DMS114 treated with DMSO at 0.1 percent for 48 hours (cell line): ENCODE measurements around the gene BABAM1.

Experiments used
- DNase-seq: peaks from one replicate; lab custom pipeline; 2025; ENCODE audit not compliant: unreplicated experiment; lab: John Stamatoyannopoulos, UW

BABAM1 gene

DNA sequence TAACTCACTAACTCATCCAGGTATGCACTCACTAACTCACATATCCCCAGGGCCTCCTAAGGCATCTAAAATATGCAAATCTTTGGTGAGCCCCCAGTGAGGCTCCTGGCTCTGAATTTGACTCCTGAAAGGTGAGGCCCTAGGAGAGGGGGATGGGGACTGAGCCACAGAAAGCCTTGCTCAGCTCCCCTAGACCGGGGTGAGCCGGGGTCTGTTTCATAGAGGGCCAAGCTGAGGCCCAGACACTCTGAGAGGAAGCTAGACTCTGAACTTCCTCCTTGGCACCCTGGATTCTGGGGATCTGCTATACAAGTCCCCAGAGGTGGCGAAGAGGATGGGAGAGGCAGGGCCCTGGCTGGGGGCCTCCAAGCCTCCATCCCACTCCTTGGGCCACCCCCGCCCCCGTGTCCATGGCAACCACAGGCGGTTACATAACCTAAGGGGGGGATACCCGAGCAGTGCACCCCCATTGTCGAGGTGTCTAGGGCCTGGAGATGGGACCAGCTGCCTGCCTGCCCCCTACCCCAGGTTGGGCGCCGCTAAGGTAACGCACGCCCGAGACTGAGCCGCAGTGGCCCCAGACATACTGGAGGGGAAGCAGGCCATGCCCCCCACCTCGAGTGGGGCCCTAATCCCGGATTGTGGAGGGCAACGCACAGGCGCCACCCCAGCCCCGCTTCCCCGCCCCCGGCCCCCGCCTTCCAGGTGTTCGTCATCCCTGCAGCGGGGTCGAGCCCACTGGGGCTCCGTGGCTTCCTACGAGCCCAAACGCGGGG is 35.3 kb downstream of the BABAM1 start:
- DNase-seq = no peak

DNA sequence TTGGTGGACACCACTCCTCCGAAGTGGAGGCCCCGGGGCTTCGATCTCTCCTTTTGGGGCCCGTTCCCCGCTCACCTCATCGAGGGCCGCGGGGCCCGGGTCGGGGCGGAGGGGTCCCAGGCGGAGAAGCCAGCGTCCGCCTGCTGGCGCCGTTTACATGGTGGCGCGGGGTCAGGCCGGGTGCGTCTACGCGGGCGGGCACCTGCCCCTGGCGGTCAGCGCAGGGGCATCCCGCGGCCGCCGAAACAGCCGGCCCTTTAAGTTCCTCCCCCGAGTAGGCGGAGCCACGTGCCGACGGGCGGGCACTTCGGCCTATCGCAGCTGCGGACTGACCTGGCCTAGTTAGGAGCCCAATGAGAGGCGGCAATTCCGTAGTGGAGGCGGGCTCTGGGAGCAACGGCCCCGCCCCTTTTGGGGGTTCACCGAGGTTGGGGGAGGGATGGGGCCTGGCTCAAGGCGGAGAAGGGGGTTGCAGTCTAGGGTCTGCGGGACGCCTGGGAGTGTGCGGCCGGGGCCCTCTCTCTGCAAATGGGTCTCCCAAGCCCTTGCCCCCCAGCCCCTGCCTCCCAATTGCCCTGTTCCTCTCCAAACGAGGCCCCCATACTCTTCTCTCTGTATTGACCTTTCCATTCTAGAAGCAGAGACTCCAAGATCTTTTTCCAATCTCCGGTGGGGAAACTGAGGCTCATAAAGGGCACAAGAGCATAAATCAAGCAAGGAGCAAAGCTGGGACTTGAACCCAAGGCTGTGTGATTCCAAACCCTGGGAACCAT is 36.1 kb downstream of the BABAM1 start, which contains the start of gene ABHD8:
TSS of gene ABHD8 (minus strand) at position 259 of the 773 bp plus-strand sequence. CDS start 1,809 bp downstream, outside the sequence.
- peak; percentile 91 for DNase-seq

DNA sequence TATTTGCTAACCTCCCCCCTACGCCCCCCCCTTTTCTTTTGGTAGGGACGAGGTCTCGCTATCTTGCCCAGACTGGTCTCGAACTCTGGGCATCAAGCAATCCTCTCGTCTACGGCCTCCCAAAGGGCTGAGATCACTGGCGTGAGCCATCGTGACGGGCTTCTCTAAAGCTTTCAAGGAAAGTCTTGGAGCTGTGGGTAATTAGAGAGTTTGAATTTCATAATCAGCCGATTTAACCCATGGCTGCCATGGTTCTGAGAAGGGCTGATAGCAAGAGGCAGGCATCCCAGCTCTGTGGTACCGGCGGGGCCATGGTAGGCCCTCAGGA is 36.7 kb downstream of the BABAM1 start:
- no peak for DNase-seq

DNA sequence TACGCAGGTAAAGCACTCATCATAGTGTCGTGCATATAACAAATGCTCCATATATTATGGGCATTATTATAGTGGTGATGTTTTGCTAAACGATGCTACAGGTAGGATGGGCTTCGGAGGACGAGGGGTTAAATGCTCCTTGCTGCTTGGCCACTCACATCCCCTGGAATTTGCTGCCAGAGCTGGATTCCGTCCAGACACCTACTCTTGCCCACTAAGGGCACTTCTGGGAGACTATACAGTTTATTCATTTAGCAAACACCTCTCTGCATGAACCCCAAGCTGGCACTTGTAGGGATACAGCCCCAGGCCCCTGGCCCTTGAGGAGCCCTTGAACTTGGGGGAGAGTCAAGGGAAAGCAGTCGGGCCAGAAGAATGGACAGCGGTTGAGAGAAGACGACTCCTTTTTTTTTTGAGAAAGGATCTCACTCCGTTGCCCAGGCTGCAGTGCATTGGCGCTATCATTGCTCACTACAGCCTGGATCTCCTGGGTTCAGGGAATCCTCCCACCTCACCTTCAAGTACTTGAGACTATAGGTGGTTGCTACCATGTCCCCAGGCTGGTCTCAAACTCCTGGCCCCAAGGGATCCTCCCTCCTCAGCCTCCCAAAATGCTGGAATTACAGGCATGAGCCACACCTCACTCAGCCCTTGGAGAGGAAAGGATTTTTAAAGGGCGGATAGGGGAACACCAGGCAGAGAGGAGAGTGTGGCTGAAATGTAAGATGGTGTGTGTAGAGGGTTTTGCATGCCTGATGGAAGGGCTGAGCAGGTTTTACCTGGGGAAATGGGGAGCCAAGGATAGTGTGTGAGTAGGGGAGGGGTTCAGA is 37.4 kb downstream of the BABAM1 start:
- no peak for DNase-seq

DNA sequence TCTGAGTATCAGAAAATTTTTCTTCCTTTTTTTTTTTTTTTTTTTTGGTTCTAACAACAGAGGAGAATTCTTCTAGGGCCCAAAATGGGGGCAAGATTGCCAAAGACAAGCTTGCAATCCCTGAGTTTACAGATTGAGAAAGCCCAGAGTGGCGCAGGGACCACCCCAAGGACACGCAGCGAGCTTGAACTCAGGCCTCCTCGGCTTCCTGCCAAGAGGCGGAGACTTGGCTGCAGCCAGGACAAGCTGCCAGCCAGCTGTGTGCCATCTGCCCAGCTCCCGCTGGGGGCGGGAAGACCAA is 37.9 kb downstream of the BABAM1 start:
- DNase-seq = no peak

DNA sequence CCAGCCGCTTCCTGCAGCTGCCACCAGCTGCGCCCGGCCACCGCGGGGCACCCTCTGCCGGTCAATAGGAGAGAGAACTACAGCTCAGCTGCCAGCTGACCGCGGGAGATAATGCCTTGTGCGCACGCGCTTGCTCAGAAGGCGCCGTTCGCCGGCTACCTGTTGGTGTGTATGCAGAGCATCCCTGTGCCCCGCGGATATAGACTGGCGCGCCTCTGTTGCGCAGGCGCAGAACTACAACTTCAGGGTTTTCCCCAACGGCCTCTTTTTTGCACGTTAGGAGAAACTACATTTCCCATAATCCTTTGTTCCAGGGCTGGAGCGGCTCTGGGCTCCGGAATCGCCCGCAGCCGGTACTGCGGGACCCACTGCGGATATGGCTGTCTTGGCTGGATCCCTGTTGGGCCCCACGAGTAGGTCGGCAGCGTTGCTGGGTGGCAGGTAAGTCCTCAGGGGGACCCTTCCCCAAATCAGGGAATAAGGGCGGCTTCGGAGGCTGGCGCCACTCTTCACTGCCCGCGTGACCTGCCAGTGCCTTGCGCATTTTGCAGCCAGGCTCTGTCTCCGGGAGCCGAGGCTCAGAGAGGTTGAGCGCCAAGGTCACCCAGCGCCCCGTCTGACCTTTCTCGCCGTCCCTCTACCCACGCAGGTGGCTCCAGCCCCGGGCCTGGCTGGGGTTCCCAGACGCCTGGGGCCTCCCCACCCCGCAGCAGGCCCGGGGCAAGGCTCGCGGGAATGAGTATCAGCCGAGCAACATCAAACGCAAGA is 38.5 kb downstream of the BABAM1 start, which contains the start of gene MRPL34:
TSS of gene MRPL34 (plus strand) at position 356 of the 768 bp plus-strand sequence. CDS start at position 377, 21 bp downstream.
- DNase-seq = peak; percentile 98

DNA sequence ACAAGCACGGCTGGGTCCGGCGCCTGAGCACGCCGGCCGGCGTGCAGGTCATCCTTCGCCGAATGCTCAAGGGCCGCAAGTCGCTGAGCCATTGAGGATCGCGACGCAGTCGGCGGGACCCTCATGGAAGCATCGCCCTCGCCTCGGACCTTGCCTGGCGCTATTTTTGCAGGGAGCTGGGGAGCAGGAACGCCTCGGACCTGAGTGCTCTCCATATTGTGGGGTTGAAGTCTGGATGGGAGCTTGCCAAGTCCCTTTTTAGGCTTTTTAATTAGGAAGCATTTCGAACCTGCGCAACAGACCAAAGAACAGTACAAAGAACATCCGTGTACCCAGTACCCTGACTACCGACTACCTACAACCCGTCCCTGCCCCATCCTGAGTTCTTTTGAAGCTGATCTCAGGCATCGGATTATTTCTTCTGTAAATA is 39.1 kb downstream of the BABAM1 start:
- DNase-seq = peak; percentile 59

DNA sequence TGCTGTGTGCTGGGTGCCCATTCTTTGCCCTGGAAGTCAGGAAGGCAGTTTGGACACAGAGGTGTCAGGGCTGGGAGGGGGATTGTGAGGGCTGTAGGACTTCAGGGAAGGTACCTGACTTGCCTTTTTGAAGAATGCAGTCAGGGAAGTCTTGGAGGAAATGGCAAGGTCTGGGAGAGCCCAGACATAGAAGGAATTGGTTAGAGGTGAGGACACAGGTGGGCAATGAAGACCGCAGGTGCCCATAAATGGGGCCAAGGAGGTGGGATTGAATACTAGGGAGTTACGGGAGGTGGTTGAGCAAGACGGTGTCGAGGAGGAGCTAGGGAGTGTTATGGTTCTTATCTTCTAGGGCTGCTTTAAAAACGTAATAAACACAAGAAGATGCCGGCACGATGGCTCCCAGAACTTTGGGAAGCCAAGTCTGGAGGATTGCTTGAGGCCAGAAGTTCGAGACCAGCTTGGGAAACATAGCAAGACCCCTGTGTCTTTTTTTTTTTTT is 40.7 kb downstream of the BABAM1 start:
- no peak for DNase-seq

DNA sequence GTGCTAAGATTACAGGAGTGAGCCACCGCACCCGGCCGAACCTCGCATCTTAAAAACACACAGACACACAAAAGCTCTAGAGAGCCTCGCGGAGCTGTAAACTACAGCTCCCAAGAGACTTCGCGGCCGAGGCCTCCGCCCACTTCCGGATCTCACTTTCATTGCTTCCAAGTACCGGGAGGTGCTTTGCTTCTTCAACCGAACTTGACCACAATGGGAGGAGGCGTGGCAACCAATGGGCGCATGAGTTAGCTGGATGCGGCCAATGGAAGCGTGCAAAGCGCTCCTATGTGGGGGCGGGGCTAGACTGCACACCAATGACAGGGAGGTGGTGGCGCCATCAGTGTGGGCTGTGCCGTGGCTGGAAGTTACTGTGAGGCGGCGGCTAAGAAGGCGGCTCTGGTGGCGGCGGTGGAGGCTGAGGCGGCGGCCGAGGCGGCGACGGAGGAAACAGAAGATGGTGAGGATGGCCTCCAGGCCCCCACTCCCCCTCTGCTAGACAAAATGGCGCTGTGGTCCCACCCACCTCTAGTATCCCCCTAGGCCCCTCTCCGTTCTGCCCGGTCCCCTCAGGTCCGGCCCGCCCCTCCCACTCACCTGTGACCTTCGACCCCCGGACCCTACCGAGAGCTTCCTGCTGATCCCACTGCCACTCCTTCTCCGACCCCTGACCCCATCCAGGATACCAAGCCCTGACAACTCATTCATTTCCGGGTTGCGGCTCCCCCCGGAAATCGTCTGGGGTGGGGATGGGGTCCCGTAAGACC is 42.1 kb downstream of the BABAM1 start, which contains the start of gene DDA1:
TSS of gene DDA1 (plus strand) at position 366 of the 767 bp plus-strand sequence. CDS start at position 458, 92 bp downstream.
- DNase-seq = peak; percentile 99

DNA sequence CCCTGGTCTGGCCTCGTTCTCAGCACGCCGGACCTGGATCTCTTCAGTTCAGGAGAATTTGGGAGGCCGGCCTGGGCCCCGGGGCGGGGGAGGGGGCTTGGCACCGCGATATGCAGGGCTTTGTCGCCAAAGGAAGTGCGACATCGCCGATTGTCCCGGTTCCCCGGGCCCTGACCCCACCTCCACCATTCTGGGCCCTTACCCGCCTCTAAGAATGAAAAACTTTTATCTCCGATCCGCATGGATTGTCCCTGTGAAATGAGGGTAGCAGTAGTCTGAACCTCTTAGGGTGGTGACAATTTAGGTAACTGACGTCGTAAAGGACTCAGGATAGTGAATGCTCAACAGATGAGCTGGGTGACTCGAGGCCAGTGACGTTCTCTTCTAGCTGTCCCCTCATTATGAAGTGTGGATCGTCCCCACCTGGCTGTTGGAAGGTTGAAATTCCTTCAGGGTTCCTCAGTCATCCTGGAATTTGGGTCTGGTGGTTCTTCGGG is 42.8 kb downstream of the BABAM1 start:
- no peak for DNase-seq

DNA sequence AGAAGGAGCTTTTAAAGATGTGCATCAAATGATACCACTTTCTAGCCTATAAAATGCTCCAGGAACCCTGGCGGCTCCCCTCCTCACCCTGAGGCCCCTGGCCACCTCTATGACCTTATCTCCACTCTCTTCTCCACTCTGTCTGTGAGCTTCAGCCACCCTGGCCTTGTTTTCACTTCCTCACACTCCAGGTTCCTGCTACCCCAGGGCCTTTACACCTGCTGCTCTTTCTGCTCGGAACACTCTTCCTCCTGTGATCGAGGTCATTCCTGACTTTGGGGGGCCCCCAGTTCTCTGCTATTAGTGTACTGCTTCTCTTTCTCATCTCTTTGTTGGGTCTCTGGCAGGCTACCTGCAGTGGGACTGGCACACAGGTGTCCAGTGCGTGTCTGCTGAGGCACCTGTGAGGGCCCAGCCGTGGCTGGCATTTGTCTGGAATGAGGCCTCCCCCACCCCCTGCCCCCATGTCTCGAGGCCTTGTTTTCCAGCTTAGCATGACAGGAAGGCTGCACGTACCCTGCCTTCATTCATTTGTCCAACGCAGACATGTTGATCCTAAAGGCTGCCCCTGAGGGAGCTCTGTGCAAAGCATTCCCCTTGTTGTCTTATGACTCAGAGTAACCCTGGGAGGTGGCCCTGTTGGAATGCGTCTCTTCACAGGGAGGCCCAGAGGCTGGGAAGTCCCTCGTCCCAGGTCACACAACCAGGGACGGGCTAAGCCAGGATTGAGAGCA is 44.4 kb downstream of the BABAM1 start:
- DNase-seq = no peak

DNA sequence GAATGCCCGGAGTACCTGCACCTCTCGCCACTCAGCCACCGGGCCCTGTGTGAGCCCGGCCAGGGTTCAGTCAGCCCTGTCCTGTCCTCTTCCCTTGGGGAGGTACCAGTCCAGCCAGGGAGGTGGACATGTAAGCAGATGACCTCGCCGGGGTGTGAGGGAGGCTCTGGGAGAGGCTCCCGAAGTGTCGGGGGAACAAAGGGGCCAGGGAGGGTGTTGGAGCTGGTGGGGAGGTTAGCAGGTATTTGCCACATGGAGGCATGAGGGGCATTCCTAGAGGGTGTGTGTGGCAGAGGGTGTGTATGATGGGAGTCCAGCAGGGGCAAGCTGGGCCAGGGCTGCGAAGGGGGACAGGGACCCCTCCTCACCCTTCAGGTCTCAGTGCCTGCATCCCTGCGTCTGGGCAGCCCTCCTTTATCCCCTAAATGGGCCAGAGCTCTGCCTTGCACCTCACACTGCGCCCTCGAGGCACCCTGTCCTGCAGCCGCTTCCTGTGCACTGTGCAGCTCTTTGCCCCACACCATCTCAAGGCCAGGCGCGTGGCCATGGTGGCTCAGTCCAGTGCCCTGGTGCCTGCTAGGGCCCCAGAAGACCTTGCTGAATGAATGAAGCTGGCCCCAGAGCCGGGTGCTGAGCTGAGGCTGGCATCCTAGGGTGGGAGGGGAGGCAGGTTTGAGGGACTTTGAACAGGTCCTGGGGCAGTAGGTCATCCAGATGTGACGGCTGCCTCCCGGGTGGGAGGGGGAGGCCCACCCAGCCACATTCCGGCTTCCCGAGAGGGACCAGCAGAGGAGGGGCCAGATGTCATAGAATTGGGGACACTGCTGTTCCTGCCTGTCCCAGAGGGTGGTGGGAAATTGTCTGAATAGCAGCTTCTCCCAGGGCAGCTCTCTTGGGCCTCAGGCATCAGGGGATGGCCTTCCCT is 45.2 kb downstream of the BABAM1 start:
- DNase-seq = no peak

DNA sequence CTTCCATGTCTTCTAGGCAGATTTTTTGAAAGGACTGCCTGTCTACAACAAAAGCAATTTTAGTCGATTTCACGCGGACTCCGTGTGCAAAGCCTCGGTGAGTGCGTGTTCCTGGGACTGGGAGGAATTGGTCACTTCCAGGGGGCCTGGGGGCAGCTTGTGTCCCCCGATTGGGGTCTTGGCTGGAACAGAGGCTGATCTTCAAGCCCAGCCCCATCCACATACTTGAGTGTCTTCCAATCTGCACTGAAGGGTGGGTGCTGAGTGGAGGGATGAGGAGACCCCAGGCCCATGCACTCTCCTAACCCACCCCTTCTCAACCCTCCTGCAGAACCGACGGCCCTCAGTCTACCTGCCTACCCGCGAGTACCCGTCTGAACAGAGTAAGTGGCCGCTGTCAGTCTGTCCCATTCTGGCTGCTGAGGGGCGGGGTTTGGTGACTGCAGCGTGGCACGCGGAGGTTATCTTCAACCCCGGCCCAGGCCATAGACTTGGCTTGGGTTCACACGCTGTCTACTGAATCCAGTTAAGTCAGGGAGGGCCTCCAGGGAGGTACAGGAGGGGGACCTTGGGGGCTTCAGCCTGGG is 46.9 kb downstream of the BABAM1 start:
- DNase-seq = no peak

DNA sequence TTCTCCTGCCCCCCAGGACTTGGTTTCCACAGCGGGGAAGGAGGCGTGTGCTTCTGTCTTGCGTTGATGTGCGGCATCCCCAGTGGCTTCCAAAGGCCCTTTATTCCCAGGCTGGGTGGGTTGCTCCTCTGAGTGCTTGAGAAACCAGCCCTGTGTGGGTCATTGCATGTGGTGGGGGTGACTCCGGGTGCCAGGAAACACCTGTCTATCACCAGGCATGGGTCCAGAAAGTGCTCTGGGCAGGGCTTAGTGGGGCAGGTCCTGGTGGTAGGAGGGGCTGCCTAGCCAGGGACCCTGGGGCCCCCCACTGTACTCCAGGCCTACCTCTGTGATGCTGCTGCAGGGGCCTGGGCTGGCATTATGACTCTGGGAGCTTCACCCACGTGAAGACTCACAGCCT is 51.7 kb downstream of the BABAM1 start:
- no peak for DNase-seq

DNA sequence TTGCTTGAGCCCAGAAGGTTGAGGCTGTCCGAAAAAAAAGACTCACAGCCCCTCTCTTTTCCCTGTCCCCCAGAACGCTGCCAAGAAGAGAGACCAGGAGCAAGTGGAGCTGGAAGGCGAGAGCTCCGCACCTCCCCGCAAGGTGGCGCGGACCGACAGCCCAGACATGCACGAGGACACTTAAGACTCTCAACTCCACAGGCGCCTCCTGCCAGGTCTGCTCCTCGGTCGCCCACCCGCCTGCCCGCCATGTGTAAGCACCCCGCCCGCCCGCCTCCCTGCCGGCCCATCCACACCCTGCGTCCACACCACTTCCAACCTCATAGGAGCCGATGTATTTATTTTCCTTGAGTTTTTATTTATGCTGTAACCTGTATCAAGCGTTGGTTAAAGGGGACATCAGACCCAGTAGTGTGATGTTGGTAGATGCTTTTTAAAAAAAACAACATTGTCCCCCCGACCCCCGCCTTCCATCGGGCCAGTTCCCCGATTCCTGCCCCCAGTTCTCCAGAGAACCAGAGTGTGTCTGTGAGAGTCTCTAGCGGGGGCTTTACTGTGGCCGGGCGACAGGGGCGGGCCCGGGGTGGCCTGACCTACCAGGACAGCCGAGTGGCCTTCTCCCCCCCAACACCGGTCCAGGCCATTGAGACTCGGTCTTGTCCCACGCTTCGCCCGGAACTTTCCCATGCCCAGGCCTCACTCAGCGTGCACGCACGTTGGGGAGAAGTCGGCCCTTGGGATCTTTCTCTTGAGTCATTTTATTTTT is 52.4 kb downstream of the BABAM1 start:
- DNase-seq = no peak

DNA sequence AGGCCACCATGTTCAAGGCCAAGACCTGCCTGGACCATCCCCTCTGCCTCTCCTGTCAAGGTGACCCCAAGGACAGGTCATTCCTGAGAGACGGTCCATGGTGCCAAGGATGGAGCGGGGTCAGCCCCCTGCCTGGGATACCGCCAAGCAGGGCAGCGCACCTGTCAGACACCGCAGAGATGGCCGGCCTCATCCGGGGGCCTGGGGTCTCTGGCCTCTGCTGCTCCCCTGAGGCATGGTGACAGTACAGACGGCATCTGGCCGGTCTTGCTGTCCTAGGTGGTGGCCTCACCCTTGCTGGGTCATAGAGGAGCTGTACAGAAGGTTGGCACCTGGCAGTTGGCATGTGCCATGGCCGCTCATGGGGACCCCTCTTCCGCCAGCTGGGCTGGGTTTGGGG is 53.2 kb downstream of the BABAM1 start:
- no peak for DNase-seq
